Measurements from ENCODE around the gene SIAE.

Gene SIAE

GRCh38 chr11:124662106-124662505 lies 11.4 kb downstream of the SIAE start:
- H3K79me2 ChIP-seq (ENCODE audit: control insufficient read depth, insufficient read depth, low read length) = no peaks in the 10 kb centered on the region
- H3K23ac ChIP-seq (ENCODE audit: low read length) = no peak overlapping the region
- no peak overlapping the region for H2BK5ac ChIP-seq (ENCODE audit: low read length)
- H3K18ac ChIP-seq (ENCODE audit: low read length) = no peak overlapping the region
- H3K4me1 ChIP-seq (ENCODE audit: control insufficient read depth, low read depth, low read length) = no peaks in the 10 kb centered on the region
- H2BK15ac ChIP-seq (replicated peaks; ENCODE audit: low read depth) = no peak overlapping the region
- H4K5ac ChIP-seq (ENCODE audit: low read length) = no peak overlapping the region
- WGBS (ENCODE audit: extremely low coverage, insufficient coverage, low lambda C conversion rate) = no CpG with 5 or more reads among the region's 4 CpGs
- H2AK5ac ChIP-seq (ENCODE audit: low read length) = no peak overlapping the region
- no peaks in the 10 kb centered on the region for H3K79me1 ChIP-seq (ENCODE audit: low read length)
- no peak overlapping the region for H2BK120ac ChIP-seq (ENCODE audit: low read depth, low read length)
- H3K27ac ChIP-seq (ENCODE audit: low read depth, low read length) = no peak overlapping the region
- H3K4me3 ChIP-seq (ENCODE audit: low read length) = no peak overlapping the region
- H3K36me3 ChIP-seq (ENCODE audit: control insufficient read depth, insufficient read depth, low read length) = no peaks in the 10 kb centered on the region
- H3K27me3 ChIP-seq (ENCODE audit: insufficient read depth, low read length, poor library complexity) = no peaks in the 10 kb centered on the region
- H3K4ac ChIP-seq (ENCODE audit: low read depth, low read length) = no peak overlapping the region
- H4K8ac ChIP-seq (ENCODE audit: low read depth, low read length) = no peak overlapping the region
- no peak overlapping the region for H3K56ac ChIP-seq (ENCODE audit: low read length)
- H3K9ac ChIP-seq (ENCODE audit: low read length) = no peak overlapping the region
- no peak for DNase-seq
- H3K4me2 ChIP-seq (ENCODE audit: low read length) = no peak overlapping the region

GRCh38 chr11:124661553-124661952 lies 12.0 kb downstream of the SIAE start:
- Histone ChIP-seq H3K9ac (ENCODE audit: low read length) (no peak overlapping the region), H3K79me2 (ENCODE audit: control insufficient read depth, insufficient read depth, low read length) (no peaks in the 10 kb centered on the region), H2AK5ac (ENCODE audit: low read length) (no peak overlapping the region), H3K4me3 (ENCODE audit: low read length) (no peak overlapping the region), H2BK15ac (replicated peaks; ENCODE audit: low read depth) (no peak overlapping the region), H3K79me1 (ENCODE audit: low read length) (no peaks in the 10 kb centered on the region), H3K56ac (ENCODE audit: low read length) (no peak overlapping the region), H3K4ac (ENCODE audit: low read depth, low read length) (no peak overlapping the region), H3K27me3 (ENCODE audit: insufficient read depth, low read length, poor library complexity) (no peaks in the 10 kb centered on the region), H3K23ac (ENCODE audit: low read length) (no peak overlapping the region), H3K4me2 (ENCODE audit: low read length) (no peak overlapping the region), H3K36me3 (ENCODE audit: control insufficient read depth, insufficient read depth, low read length) (no peaks in the 10 kb centered on the region), H4K5ac (ENCODE audit: low read length) (no peak overlapping the region), H3K18ac (ENCODE audit: low read length) (no peak overlapping the region), H3K4me1 (ENCODE audit: control insufficient read depth, low read depth, low read length) (no peaks in the 10 kb centered on the region), H4K8ac (ENCODE audit: low read depth, low read length) (no peak overlapping the region), H3K27ac (ENCODE audit: low read depth, low read length) (no peak overlapping the region), H2BK120ac (ENCODE audit: low read depth, low read length) (no peak overlapping the region), H2BK5ac (ENCODE audit: low read length) (no peak overlapping the region)
- no peak for DNase-seq

GRCh38 chr11:124658986-124659385 lies 14.6 kb downstream of the SIAE start:
- no peak overlapping the region for H3K4ac ChIP-seq (ENCODE audit: low read depth, low read length)
- no peak overlapping the region for H4K8ac ChIP-seq (ENCODE audit: low read depth, low read length)
- no peak overlapping the region for H3K23ac ChIP-seq (ENCODE audit: low read length)
- WGBS (ENCODE audit: extremely low coverage, insufficient coverage, low lambda C conversion rate) = no CpG with 5 or more reads among the region's 1 CpG
- no peaks in the 10 kb centered on the region for H3K36me3 ChIP-seq (ENCODE audit: control insufficient read depth, insufficient read depth, low read length)
- no peak overlapping the region for H2BK15ac ChIP-seq (replicated peaks; ENCODE audit: low read depth)
- no peak for DNase-seq
- no peaks in the 10 kb centered on the region for H3K79me1 ChIP-seq (ENCODE audit: low read length)
- no peaks in the 10 kb centered on the region for H3K4me1 ChIP-seq (ENCODE audit: control insufficient read depth, low read depth, low read length)
- H3K27ac ChIP-seq (ENCODE audit: low read depth, low read length) = no peak overlapping the region
- H2BK120ac ChIP-seq (ENCODE audit: low read depth, low read length) = no peak overlapping the region
- no peaks in the 10 kb centered on the region for H3K27me3 ChIP-seq (ENCODE audit: insufficient read depth, low read length, poor library complexity)
- H4K5ac ChIP-seq (ENCODE audit: low read length) = no peak overlapping the region
- no peak overlapping the region for H2AK5ac ChIP-seq (ENCODE audit: low read length)
- H3K18ac ChIP-seq (ENCODE audit: low read length) = no peak overlapping the region
- no peak overlapping the region for H3K4me3 ChIP-seq (ENCODE audit: low read length)
- no peak overlapping the region for H2BK5ac ChIP-seq (ENCODE audit: low read length)
- no peak overlapping the region for H3K56ac ChIP-seq (ENCODE audit: low read length)
- H3K79me2 ChIP-seq (ENCODE audit: control insufficient read depth, insufficient read depth, low read length) = no peaks in the 10 kb centered on the region
- no peak overlapping the region for H3K9ac ChIP-seq (ENCODE audit: low read length)
- H3K4me2 ChIP-seq (ENCODE audit: low read length) = no peak overlapping the region

- Histone ChIP-seq H3K79me1 (ENCODE audit: low read length) (no peaks in the 10 kb centered on the region), H3K27ac (ENCODE audit: low read depth, low read length) (no peak overlapping the region), H2BK120ac (ENCODE audit: low read depth, low read length) (no peak overlapping the region), H3K4ac (ENCODE audit: low read depth, low read length) (no peak overlapping the region), H3K79me2 (ENCODE audit: control insufficient read depth, insufficient read depth, low read length) (no peaks in the 10 kb centered on the region), H3K23ac (ENCODE audit: low read length) (no peak overlapping the region), H3K9ac (ENCODE audit: low read length) (no peak overlapping the region), H3K36me3 (ENCODE audit: control insufficient read depth, insufficient read depth, low read length) (no peaks in the 10 kb centered on the region), H3K4me1 (ENCODE audit: control insufficient read depth, low read depth, low read length) (no peaks in the 10 kb centered on the region), H3K27me3 (ENCODE audit: insufficient read depth, low read length, poor library complexity) (no peaks in the 10 kb centered on the region), H2BK5ac (ENCODE audit: low read length) (no peak overlapping the region), H2BK15ac (replicated peaks; ENCODE audit: low read depth) (no peak overlapping the region), H3K56ac (ENCODE audit: low read length) (no peak overlapping the region), H3K18ac (ENCODE audit: low read length) (no peak overlapping the region), H4K5ac (ENCODE audit: low read length) (no peak overlapping the region), H4K8ac (ENCODE audit: low read depth, low read length) (no peak overlapping the region), H2AK5ac (ENCODE audit: low read length) (no peak overlapping the region), H3K4me2 (ENCODE audit: low read length) (no peak overlapping the region), H3K4me3 (ENCODE audit: low read length) (no peak overlapping the region)
- DNase-seq = no peak
- 100% methylated on average over 2 of the region's 3 CpGs for WGBS (ENCODE audit: extremely low coverage, insufficient coverage, low lambda C conversion rate)
Observed at GRCh38 chr11:124658501-124658900, 15.0 kb downstream of the SIAE start.

GRCh38 chr11:124657904-124658303 lies 15.6 kb downstream of the SIAE start:
- no peak overlapping the region for H4K5ac ChIP-seq (ENCODE audit: low read length)
- H3K36me3 ChIP-seq (ENCODE audit: control insufficient read depth, insufficient read depth, low read length) = no peaks in the 10 kb centered on the region
- no peak overlapping the region for H3K56ac ChIP-seq (ENCODE audit: low read length)
- H3K4ac ChIP-seq (ENCODE audit: low read depth, low read length) = no peak overlapping the region
- no peak overlapping the region for H3K4me2 ChIP-seq (ENCODE audit: low read length)
- DNase-seq = no peak
- no CpG with 5 or more reads among the region's 5 CpGs for WGBS (ENCODE audit: extremely low coverage, insufficient coverage, low lambda C conversion rate)
- no peak overlapping the region for H2BK5ac ChIP-seq (ENCODE audit: low read length)
- H3K4me1 ChIP-seq (ENCODE audit: control insufficient read depth, low read depth, low read length) = no peaks in the 10 kb centered on the region
- H4K8ac ChIP-seq (ENCODE audit: low read depth, low read length) = no peak overlapping the region
- no peaks in the 10 kb centered on the region for H3K79me1 ChIP-seq (ENCODE audit: low read length)
- H2AK5ac ChIP-seq (ENCODE audit: low read length) = no peak overlapping the region
- H3K4me3 ChIP-seq (ENCODE audit: low read length) = no peak overlapping the region
- H3K27ac ChIP-seq (ENCODE audit: low read depth, low read length) = no peak overlapping the region
- no peaks in the 10 kb centered on the region for H3K27me3 ChIP-seq (ENCODE audit: insufficient read depth, low read length, poor library complexity)
- H2BK15ac ChIP-seq (replicated peaks; ENCODE audit: low read depth) = no peak overlapping the region
- no peaks in the 10 kb centered on the region for H3K79me2 ChIP-seq (ENCODE audit: control insufficient read depth, insufficient read depth, low read length)
- no peak overlapping the region for H2BK120ac ChIP-seq (ENCODE audit: low read depth, low read length)
- no peak overlapping the region for H3K18ac ChIP-seq (ENCODE audit: low read length)
- no peak overlapping the region for H3K9ac ChIP-seq (ENCODE audit: low read length)
- no peak overlapping the region for H3K23ac ChIP-seq (ENCODE audit: low read length)

- Histone ChIP-seq H3K23ac (ENCODE audit: low read length) (no peak overlapping the region), H3K4me3 (ENCODE audit: low read length) (no peak overlapping the region), H2BK5ac (ENCODE audit: low read length) (no peak overlapping the region), H3K4ac (ENCODE audit: low read depth, low read length) (no peak overlapping the region), H3K79me1 (ENCODE audit: low read length) (no peaks in the 10 kb centered on the region), H3K4me1 (ENCODE audit: control insufficient read depth, low read depth, low read length) (no peaks in the 10 kb centered on the region), H3K27ac (ENCODE audit: low read depth, low read length) (no peak overlapping the region), H3K4me2 (ENCODE audit: low read length) (no peak overlapping the region), H3K56ac (ENCODE audit: low read length) (no peak overlapping the region), H3K27me3 (ENCODE audit: insufficient read depth, low read length, poor library complexity) (no peaks in the 10 kb centered on the region), H4K5ac (ENCODE audit: low read length) (no peak overlapping the region), H3K18ac (ENCODE audit: low read length) (no peak overlapping the region), H3K36me3 (ENCODE audit: control insufficient read depth, insufficient read depth, low read length) (no peaks in the 10 kb centered on the region), H3K9ac (ENCODE audit: low read length) (no peak overlapping the region), H4K8ac (ENCODE audit: low read depth, low read length) (no peak overlapping the region), H2BK15ac (replicated peaks; ENCODE audit: low read depth) (no peak overlapping the region), H2BK120ac (ENCODE audit: low read depth, low read length) (no peak overlapping the region), H3K79me2 (ENCODE audit: control insufficient read depth, insufficient read depth, low read length) (no peaks in the 10 kb centered on the region), H2AK5ac (ENCODE audit: low read length) (no peak overlapping the region)
- no CpG with 5 or more reads among the region's 16 CpGs for WGBS (ENCODE audit: extremely low coverage, insufficient coverage, low lambda C conversion rate)
- DNase-seq = peak; percentile 43
Observed at GRCh38 chr11:124656774-124657630, 16.5 kb downstream of the SIAE start.
